CD4-positive, alpha-beta T cell treated with Interleukin-4 for 4 hours (primary cell): ENCODE data around the gene SLC25A21.

Source experiments
- DNase-seq: peaks from one replicate; pipeline ENCODE4 v3.0.0-alpha.2; 2020

SLC25A21 gene

DNA sequence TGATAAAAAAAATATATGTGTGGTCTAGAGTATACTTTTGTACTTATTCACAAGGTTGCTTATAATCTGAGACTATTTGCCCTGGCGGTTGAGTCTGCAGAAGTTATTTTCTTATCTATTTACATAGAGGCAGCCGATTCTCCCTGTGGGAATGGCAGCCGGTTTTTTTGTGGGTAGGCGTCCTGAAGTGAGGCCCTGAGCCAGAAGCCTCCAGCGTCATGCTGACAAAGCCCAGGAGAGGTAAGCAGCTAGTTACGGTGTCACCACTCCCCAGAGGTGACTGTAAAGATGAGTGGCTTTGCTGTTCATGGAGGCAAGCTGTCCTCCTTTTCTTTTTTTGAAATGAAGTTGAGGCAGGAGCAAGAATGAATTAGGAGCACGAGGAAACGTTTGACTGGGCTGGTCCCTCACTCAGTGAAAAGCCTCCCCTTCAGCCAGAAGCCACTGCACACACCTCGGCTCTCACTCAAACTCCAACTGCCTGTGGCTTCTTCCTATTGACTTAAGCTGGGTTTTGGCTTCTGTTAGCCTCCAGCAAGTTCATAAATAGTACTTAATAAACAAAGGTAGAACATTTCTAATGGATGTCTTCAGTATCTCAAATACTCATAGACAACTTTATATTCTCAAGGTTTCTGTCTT lies 489.2 kb downstream of the SLC25A21 start:
- DNase-seq = no peak

DNA sequence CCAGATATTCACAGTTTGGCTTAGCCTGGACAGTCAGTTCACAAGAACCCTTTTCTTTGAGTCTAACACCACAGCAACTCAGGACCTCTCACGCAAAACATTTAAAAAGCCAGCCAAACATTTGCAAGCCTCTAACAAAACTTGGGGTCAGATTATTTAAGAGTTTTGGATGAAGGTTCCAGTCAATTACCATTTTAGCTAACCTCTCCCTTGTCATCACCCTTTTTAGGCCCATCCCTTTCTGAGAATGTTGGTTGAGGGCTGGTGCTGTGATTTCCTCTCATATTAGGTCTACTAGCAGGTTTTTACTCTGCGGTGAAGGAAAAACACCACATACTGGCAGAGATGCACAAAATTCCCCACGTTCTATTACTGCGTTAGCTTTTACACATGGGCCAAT lies 490.1 kb downstream of the SLC25A21 start:
- no peak for DNase-seq

DNA sequence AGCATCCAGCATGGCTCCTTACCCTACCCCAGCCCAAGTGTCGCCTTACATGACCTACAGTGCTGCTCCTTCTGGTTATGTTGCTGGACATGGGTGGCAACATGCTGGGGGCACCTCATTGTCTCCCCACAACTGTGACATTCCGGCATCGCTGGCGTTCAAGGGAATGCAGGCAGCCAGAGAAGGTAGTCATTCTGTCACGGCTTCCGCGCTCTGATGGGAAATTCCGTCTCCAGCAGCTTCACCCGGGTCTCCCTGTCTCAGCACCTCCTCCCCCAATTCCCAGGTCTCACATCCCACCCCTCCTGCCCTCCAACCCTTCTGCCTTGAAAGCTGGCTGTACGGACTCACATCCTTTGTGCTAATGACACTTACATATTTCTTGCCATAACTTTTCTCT lies 496.2 kb downstream of the SLC25A21 start:
- no peak for DNase-seq

DNA sequence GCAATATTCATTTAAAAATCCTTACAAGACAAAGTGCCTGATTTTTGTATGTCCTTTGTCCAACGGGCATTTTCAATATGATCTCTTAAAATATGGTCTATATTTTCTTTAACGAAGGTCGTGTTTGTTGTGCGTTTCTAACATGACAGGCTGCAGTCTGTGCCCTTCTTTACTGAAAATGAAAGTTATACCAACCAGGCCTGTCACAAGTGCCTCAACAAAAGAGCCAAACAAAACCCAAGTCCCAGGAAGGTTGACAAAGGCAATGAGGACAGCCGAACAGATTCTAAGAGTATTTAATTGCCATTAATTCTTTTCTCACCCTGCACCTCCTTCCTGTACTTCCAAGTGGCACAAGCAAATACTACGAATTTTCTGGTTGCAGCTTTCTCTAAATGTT lies 496.8 kb downstream of the SLC25A21 start:
- DNase-seq = no peak

DNA sequence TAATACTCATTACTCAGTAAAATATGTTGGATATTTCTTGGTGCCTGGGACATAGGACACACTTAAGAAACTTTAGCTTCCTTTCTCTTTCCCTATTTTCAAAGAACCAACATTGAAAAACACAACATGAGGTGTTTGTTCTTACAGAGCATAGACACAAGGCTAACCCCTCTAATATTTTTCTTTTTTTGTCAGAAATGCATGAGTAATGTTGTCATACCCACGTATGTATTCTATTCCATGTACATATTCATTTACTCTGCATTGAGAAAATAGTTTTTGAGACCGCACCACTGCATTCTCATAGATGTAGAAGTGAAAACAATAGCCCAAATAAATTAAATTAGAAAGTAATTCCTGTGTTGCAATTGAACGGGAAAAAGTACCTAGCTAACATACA lies 497.7 kb downstream of the SLC25A21 start:
- no peak for DNase-seq

DNA sequence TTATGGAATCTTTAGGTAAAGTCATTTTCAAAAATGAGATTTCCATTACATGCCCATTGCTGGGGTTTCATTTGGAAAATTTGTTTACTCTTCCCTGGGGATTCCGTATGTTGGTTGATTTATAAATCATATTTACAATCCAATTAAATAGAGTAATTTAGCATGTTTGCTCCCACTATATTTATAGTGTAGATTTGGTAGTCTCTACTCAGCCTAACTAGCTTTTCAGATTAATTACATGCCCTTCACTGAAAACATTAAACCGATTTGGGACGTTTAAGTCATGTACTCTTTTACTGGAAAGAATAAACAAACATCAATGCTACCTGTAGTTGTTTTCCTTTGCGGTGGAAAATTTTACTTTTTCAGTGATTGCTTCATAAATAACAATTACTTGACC lies 500.3 kb downstream of the SLC25A21 start:
- DNase-seq = no peak

DNA sequence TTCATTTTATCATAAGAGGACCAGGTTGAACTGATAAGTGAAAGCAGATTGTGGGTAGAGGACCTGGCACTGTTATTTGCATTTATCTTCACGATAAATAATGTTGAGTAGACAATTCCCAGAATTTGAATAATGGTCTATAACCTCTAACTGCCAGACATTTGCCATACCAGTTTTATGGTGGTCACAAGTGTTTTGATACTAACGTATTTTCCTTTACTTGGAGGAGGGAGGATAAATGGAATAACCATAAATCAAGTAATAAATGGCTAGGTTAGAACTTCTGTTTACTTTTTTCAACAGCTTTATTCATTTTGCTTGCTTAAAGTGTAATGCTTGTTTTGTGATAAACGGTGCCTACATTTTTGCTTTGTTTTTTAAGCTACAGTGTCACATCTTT lies 501.3 kb downstream of the SLC25A21 start:
- no peak for DNase-seq

DNA sequence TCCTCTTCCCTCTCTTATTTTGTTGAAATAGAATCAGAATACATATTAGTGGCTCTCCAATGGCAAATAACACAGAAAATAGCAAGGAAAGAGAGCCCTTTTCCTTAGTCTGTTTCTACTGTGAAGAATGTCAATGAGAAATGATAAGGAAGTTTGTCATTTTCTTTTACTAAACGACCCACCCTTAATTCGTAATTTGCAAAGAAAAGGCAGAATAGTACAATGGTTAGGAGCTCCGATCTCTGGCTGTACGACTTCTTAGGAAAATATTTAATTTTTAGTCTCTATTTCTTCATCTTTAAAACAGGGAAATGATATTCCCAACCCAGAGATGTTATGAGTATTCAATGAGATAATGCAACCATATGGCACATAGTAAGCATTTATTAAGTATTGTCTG lies 504.7 kb downstream of the SLC25A21 start:
- DNase-seq = no peak

DNA sequence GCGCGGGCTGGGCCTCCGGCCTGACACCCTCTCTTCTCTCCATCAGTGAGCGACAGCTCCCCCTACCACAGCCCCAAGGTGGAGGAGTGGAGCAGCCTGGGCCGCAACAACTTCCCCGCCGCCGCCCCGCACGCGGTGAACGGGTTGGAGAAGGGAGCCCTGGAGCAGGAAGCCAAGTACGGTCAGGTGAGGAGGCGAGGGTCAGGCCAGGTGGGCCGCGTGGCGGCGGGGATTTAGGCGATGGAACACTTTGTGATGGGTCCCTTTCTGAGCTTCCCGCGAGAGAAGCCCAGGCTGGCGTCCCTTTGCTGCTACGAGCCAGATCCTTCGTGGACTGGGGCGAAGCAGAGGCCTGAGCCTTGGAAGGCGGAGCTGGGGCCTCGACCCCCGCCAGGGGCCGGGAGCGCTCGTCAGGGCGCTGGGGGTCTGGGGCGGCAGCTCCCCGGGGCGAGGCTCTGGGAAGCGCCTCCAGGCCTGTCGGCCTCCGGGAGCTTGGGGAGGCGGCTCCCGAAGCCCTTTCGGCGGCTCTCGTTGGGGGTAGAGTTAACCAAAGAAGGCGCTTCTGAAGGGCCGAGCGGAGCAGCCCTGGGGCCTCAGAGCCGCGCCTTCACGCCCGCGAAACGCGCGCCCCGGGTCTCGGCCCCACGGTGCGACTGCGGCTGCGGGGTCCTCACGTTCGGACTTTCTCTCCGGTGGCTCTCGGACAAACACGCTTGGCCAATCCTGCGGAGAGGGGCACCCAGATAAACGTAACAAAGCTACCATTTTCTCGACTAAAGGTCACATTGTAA lies 505.8 kb downstream of the SLC25A21 start:
- no peak for DNase-seq

DNA sequence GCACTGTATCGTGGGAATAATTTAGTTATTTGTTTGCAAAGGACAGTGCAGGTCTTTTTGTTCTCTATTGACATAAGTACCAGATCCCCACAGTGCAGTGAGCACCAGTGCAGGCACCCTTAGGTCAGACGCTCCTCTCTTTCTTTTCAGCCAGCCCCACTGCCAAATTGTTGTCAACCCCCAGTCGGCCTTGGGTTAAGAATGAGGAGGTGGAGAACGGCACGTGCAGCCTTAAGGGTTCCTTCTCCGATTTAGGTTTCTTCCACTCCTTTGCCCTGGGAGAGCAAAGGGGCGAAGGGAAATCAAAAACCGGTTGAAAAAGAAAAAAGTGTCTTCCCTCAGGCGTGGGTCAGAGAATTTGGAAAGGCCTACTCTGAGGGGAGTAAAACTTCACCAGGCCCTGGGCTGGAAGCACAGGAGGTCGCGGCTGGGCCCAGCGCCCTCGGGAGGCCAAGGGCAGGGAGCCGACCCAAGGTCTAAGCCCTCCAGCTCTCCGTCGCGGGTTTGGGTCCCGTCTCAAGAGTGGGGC lies 506.5 kb downstream of the SLC25A21 start:
- no peak for DNase-seq

DNA sequence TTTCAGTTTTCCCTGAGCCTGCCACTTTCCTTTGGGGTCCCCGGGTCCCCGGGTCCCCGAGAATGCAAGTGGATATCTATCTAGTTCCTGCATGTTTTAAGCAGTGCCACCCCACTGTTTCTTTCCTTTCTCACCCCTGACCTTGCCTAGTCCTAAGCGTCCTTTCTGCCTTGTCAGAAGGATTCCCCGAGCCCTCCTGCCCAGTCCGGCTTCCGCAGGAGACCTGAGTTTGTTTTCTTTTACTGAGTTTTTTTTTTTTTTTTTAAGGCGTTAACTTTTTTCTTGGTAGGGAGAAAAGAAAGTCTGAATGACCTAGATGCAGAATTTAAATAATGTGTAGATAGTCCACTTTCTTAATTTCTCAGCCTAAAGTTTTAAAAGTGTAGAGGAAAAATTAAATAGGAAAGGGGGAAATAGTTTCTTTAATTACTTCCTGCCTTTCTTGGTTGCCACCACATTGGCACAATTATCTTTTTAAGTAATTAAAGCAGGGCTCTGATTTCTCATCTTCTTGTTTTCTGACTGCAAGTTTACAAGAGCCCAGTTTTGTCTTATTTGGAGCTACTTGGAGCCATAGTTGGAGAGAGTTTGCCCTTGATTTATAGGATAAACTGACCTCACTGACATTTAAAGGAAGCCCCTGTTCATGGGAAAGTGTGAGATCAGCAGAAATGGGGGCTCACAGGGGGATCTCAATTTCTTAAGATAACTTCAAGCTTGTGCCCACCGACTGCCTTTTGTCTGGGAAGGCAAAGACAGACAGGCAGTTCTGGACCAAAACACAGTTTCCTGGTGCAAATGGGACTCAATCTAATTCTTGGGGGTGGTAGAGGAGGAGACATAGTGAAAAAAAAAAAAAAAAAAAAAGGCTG lies 507.8 kb downstream of the SLC25A21 start:
- DNase-seq = no peak

DNA sequence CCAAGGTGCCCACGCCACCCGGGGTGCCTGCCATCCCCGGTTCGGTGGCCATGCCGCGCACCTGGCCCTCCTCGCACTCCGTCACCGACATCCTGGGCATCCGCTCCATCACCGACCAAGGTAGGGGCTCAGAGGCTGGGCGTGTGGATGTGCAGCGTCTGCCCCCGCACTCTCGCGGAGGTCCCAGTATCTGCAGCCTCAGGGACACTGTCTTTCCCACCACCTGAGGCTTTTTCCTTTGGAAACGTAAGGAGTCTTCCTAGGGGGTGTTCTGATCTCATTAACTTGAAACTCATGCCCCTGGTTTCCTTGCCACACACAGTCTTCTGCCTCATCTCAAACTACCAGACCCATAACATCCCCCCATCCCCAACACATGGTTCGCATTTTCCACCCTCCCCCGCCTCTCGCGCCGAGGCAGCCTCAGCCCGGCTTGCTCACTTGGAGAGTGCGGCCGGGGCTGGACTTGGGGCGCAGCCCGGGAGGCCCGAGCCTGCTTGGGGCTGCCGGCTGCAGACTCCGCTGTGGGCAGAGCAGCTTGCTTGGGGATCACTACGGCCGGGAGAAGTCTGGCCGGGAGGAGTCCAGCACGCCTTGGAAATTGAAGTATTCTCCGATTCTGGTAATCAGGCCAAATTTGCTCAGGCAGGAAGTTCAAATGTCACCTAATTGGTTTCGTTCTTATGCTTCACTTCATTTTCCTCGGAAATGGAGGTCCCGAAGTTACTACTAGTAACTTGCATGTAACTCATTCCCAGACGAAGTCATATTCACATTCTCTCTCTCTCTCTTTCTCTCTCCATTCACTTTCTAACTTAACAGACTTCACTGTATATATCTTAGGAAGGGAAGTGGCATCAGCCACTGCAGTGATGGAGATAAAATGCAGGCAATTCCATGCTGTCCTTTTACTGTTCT lies 508.7 kb downstream of the SLC25A21 start:
- no peak for DNase-seq

DNA sequence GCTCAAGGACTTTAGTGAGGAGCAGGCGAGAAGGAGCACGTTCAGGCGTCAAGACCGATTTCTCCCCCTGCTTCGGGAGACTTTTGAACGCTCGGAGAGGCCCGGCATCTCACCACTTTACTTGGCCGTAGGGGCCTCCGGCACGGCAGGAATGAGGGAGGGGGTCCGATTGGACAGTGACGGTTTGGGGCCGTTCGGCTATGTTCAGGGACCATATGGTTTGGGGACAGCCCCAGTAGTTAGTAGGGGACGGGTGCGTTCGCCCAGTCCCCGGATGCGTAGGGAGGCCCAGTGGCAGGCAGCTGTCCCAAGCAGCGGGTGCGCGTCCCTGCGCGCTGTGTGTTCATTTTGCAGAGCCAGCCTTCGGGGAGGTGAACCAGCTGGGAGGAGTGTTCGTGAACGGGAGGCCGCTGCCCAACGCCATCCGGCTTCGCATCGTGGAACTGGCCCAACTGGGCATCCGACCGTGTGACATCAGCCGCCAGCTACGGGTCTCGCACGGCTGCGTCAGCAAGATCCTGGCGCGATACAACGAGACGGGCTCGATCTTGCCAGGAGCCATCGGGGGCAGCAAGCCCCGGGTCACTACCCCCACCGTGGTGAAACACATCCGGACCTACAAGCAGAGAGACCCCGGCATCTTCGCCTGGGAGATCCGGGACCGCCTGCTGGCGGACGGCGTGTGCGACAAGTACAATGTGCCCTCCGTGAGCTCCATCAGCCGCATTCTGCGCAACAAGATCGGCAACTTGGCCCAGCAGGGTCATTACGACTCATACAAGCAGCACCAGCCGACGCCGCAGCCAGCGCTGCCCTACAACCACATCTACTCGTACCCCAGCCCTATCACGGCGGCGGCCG lies 509.6 kb downstream of the SLC25A21 start:
- no peak for DNase-seq

DNA sequence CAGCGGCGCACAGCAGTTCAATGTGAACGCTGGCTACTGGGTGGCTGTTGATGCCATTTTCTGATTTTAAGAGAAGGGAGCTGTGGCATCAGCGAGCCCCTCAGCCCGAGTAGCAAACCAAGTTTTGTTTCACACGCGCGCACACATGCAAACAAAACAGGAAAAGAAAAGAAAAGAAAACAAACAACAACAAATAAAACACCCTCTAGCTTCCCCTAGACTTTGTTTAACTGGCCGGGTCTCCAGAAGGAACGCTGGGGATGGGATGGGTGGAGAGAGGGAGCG lies 510.2 kb downstream of the SLC25A21 start:
- DNase-seq = no peak

DNA sequence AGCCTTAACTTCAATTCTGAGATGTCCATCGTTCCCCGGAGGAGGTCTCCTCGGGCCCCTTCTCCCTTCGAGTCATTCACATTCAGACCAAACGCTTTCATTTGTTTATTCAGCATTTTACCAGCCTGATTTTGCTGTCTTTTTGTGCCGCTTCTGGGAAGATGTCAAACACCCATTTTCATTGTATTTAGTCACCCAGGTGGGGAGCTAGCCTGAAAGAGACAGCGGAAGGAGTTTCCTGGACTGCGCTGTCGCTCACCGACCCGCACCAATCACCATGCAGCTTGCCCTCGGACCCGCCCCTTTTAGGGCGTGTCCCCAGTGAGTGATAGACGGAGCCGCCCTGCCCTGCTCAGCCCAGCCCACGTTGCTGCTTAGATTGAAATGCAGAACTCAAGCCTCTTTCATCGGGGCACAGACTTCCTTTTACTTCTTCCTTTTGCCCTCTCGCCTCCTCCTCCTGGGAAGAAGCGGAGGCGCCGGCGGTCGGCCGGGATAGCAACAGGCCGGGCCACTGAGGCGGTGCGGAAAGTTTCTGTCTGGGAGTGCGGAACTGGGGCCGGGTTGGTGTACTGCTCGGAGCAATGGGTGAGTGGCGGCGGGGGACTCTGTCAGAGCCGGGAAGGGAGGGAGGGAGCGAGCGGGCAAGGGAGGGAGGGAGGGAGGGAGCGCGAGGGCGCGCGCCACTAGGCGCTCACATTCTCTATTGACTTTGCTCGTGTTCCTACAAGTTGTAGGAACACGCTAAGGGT lies 510.7 kb downstream of the SLC25A21 start, which contains the start of gene PAX9:
TSS of gene PAX9 (plus strand) at position 355 of the 752 bp plus-strand sequence. CDS start at position 585, 230 bp downstream.
- peak; percentile 7 for DNase-seq

DNA sequence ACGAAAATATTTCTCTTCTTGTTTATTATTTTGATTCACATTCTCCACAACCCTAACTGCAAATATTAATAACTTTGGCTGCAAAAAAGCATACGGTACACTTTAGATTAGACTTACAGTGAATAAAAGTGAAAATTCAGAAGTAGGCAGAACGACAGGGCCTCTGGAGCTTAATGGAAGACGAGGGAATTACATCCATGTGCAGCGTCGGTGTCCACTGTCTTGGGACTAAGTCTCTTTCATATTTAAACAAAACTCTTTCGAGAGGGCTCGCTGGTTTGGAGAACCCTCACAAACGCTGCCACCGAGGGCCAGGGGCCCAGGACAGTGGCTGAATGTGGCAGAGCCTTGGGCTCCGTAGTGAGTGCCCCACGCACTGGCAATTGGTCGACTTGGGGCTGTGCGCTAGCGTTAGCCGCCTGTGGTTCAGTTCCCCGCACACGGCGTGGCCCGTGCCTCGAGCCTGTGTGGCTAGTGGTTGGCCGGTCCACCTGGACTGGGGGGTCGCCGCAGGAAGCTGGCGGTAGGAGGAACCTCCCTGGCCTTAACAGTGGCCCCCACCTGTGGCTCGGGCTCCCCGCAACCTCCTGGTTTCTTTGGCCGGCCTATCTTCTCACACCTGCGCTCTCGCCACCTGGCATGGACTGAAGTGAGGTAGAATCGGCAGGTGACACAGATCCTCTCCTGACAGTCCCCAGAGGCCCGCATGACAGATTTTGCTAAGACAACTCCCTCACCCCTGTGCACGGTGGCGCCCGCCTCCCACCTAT lies 511.5 kb downstream of the SLC25A21 start:
- DNase-seq = no peak

DNA sequence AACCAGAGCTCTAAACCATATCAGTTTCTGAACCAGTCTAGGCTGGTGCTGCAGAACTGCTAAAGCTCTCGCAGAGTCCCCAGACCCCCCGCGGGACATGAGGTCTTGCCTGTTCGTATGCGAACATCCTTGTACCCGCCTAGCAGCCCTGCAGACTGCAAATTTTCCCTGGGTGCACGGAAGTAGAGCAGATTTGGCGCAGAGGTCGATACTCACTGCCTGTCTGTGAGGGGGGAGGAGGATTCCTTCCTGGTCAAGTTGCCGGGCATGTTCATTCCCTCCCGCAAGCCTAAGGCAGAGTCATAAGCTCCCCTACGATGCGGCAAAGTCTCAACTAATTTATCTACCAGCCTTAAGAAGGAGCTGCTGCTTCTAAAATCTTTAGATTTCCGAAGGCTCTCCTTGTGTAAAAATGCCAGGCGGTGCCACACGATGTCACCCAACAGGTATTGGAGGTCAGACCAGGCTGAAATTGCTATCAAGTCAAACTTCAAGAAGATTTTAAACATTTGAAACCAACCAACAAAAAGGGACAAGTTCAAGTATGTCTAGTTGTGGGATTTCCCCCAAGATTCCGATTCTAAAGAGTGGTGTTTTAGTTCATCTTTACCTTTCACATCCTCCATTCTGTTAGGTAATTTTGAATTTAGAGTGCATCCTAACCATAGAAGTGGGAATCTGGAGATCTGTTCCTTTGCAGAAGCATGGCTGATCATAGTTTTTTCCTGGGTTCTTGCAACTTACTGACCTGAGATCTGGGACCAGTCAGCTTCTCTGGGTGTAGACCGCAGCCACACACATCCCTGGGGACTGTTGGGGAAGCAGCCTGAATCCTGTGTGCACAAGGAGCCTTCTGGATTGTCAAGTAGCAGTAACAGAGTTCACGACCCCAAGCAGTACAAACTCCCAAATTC lies 512.3 kb downstream of the SLC25A21 start:
- DNase-seq = no peak

DNA sequence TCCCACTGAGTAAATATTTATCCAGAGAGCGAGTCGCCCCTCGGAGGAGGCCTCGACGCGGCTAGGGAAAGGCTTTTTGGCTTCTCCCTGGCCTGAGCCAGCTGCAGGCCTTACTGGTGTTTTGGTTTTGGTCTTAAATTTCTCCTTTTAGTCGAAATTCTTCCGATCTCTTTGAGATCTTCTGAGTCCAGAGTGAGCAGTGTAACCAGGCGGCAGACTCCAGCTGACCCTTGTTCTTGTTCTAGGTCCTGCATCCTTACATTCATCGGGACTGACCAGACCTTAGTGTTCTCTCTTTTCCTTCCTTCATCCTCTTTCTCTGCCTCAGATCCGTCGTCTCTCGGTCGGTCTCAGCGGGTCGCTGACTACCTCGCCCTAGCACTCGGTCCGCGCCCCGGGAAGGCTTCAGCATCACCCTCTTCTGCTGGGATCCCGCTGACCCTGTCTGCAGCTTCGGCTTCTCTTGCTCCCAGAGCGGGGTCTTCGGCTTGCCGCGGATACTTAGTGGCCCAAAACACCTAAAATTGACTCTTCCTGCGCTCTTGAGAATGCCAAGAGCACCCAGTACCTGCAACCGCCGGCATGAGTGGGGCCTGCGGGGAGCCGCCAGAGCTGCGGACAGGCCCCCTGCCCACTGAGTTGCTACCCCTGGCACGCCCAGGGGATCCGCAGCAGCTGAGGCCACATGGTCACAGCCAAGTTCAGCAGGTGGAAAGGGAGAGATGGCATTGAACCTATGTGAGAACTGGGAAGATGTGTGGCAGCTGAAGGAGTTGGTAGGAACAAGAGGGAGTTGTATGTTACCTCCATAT lies 513.2 kb downstream of the SLC25A21 start:
- DNase-seq = no peak
